Measurements from ENCODE around the gene MROH8. TPM values are rescaled to one million over a fixed set of nuclear protein-coding genes. Genes with fewer than 3 reads are reported as not detected.

The MROH8 gene
- total RNA-seq = 10 to 100 TPM in 1 of 4 donors, 1 to 10 TPM in 2, under 1 TPM in 1; 0.54 to 14.0 (median 3.2) TPM

GRCh38 chr20:37178839-37179682 is at the start of gene MROH8, which contains the start of gene RPN2:
Gene MROH8, minus strand, starts transcription at chr20:37179548.
Gene RPN2, plus strand, starts transcription at chr20:37179330. Its CDS starts 27 bp downstream, at chr20:37179357.
- peak; percentile 97 to 99 (median 98) for DNase-seq
- no peaks in the 10 kb centered on the region for H3K9me3 ChIP-seq
- H3K27me3 ChIP-seq = no peaks in the 10 kb centered on the region
- peak within 1 kb of the TSS; percentile 92 to 96 (median 94) for H3K27ac ChIP-seq
- TF ChIP-seq CTCF (IDR thresholded peaks at IDR 0.05) (peak in 2 of 6 experiments; percentile 22 to 27), POLR2A (IDR thresholded peaks at IDR 0.05) (peak; percentile 32 to 77)
- H3K4me3 ChIP-seq = peak within 1 kb of the TSS; percentile 71 to 95 (median 89)
- H3K4me1 ChIP-seq = peaks cover 0 to 13% (median 8%) of the 10 kb centered on the region in 4 donors
- H3K36me3 ChIP-seq = peaks cover 0 to 9% (median 0%) of the 10 kb centered on the region in 3 donors

- no peak overlapping the region for H3K27ac ChIP-seq
- peaks cover 0 to 3% (median 0%) of the 10 kb centered on the region in 4 donors for H3K4me1 ChIP-seq
- no peaks in the 10 kb centered on the region for H3K9me3 ChIP-seq
- no peak overlapping the region for H3K4me3 ChIP-seq
- peaks cover 0 to 100% (median 0%) of the 10 kb centered on the region in 3 donors for H3K36me3 ChIP-seq
- H3K27me3 ChIP-seq = no peaks in the 10 kb centered on the region
- peak in 1 of 3 donors; percentile 4 for DNase-seq
- TF ChIP-seq POLR2A (IDR thresholded peaks at IDR 0.05) (no peak), CTCF (IDR thresholded peaks at IDR 0.05) (no peak)
Observed at GRCh38 chr20:37228656-37229055, 49.3 kb upstream of the MROH8 start.

GRCh38 chr20:37228082-37228481 is 48.7 kb upstream of the MROH8 start:
- no peaks in the 10 kb centered on the region for H3K9me3 ChIP-seq
- H3K4me3 ChIP-seq = no peak overlapping the region
- DNase-seq = peak in 1 of 3 donors; percentile 22
- H3K4me1 ChIP-seq = peaks cover 0 to 3% (median 0%) of the 10 kb centered on the region in 4 donors
- no peaks in the 10 kb centered on the region for H3K27me3 ChIP-seq
- H3K27ac ChIP-seq = no peak overlapping the region
- H3K36me3 ChIP-seq = peaks cover 0 to 98% (median 0%) of the 10 kb centered on the region in 3 donors
- TF ChIP-seq CTCF (IDR thresholded peaks at IDR 0.05) = no peak
- TF ChIP-seq POLR2A (IDR thresholded peaks at IDR 0.05) = no peak

- Histone ChIP-seq H3K4me1 (peaks cover 0 to 6% (median 0%) of the 10 kb centered on the region in 4 donors), H3K27ac (peak overlapping the region in 1 of 4 donors; percentile 16), H3K27me3 (no peaks in the 10 kb centered on the region), H3K9me3 (no peaks in the 10 kb centered on the region), H3K4me3 (no peak overlapping the region), H3K36me3 (peaks cover 0 to 89% (median 0%) of the 10 kb centered on the region in 3 donors)
- TF ChIP-seq POLR2A (IDR thresholded peaks at IDR 0.05) (no peak), CTCF (IDR thresholded peaks at IDR 0.05) (no peak)
- peak in 1 of 3 donors; percentile 53 for DNase-seq
Observed at GRCh38 chr20:37226889-37227288, 47.5 kb upstream of the MROH8 start.

GRCh38 chr20:37225146-37225545 is 45.8 kb upstream of the MROH8 start:
- H3K4me1 ChIP-seq = peaks cover 0 to 22% (median 0%) of the 10 kb centered on the region in 4 donors
- peak in 1 of 3 donors; percentile 6 for DNase-seq
- no peak for TF ChIP-seq POLR2A (IDR thresholded peaks at IDR 0.05)
- TF ChIP-seq CTCF (IDR thresholded peaks at IDR 0.05) = no peak
- H3K4me3 ChIP-seq = no peak overlapping the region
- H3K27ac ChIP-seq = no peak overlapping the region
- peaks cover 0 to 71% (median 0%) of the 10 kb centered on the region in 3 donors for H3K36me3 ChIP-seq
- no peaks in the 10 kb centered on the region for H3K27me3 ChIP-seq
- H3K9me3 ChIP-seq = no peaks in the 10 kb centered on the region
